Measurements from ENCODE around the gene EIF4EBP3. TPM values are rescaled to one million over a fixed set of nuclear protein-coding genes. Genes with fewer than 3 reads are reported as not detected.

EIF4EBP3 gene
- total RNA-seq, 1 experiment from 2014 or later = 7.7 TPM

- no peak overlapping the region for H4K8ac ChIP-seq (replicated peaks; ENCODE audit: insufficient read length, low read depth, low read length)
- Mint-ChIP-seq H3K36me3 (ENCODE audit: insufficient read depth in 1 of 3, low read depth in 3 of 3) (peaks cover 9 to 33% (median 22%) of the 10 kb centered on the region in 3 experiments), H3K4me1 (peaks cover 6 to 10% of the 10 kb centered on the region in 2 experiments; a peak in 3 of 4 replicates), H3K27ac (no peak overlapping the region), H3K9me3 (no peaks in the 10 kb centered on the region; a peak in 2 of 5 replicates), H3K27me3 (ENCODE audit: low read depth) (no peaks in the 10 kb centered on the region), H3K4me3 (no peak overlapping the region)
- no peaks in the 10 kb centered on the region for H3K27me3 ChIP-seq (ENCODE audit: insufficient read depth, low read length)
- no peak overlapping the region for H2BK12ac ChIP-seq (ENCODE audit: insufficient read length, low read depth, low read length)
- no peak overlapping the region for H2BK120ac ChIP-seq (ENCODE audit: low read depth, low read length, poor library complexity, severe bottlenecking)
- no peak for DNase-seq
- TF ChIP-seq, protein P1, sequence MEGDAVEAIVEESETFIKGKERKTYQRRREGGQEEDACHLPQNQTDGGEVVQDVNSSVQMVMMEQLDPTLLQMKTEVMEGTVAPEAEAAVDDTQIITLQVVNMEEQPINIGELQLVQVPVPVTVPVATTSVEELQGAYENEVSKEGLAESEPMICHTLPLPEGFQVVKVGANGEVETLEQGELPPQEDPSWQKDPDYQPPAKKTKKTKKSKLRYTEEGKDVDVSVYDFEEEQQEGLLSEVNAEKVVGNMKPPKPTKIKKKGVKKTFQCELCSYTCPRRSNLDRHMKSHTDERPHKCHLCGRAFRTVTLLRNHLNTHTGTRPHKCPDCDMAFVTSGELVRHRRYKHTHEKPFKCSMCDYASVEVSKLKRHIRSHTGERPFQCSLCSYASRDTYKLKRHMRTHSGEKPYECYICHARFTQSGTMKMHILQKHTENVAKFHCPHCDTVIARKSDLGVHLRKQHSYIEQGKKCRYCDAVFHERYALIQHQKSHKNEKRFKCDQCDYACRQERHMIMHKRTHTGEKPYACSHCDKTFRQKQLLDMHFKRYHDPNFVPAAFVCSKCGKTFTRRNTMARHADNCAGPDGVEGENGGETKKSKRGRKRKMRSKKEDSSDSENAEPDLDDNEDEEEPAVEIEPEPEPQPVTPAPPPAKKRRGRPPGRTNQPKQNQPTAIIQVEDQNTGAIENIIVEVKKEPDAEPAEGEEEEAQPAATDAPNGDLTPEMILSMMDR (conservative IDR thresholded peaks at IDR 0.05) = no peak
- no peak overlapping the region for H2BK15ac ChIP-seq (ENCODE audit: low read depth, low read length)
- H2BK5ac ChIP-seq (ENCODE audit: insufficient read length, low read length) = no peak overlapping the region
- H3K23ac ChIP-seq (ENCODE audit: insufficient read length, low read depth, low read length) = no peak overlapping the region
- no CpG with 5 or more reads among the region's 4 CpGs for WGBS (ENCODE audit: extremely low coverage, insufficient read length, low lambda C conversion rate)
- H4K91ac ChIP-seq (ENCODE audit: insufficient read length, low read depth, low read length) = no peak overlapping the region
- H4K20me1 ChIP-seq (ENCODE audit: control insufficient read depth, insufficient read depth, insufficient read length) = no peaks in the 10 kb centered on the region
- H3K18ac ChIP-seq (ENCODE audit: insufficient read length, low read depth, low read length) = no peak overlapping the region
- no peak overlapping the region for H3K4ac ChIP-seq (ENCODE audit: low read depth, low read length)
- H3K9me3 ChIP-seq (ENCODE audit: control insufficient read depth, low read depth, low read length) = no peaks in the 10 kb centered on the region
- no peak overlapping the region for H2BK20ac ChIP-seq (ENCODE audit: low read depth, low read length, poor library complexity, severe bottlenecking)
- H3K23me2 ChIP-seq (ENCODE audit: insufficient read length, low read depth, low read length, poor library complexity, severe bottlenecking) = peaks cover 6% of the 10 kb centered on the region
- H3K56ac ChIP-seq (ENCODE audit: insufficient read length, low read depth, low read length) = no peak overlapping the region
- no peaks in the 10 kb centered on the region for H3K79me1 ChIP-seq (ENCODE audit: insufficient read depth, low read depth, low read length, poor library complexity, severe bottlenecking)
- no peaks in the 10 kb centered on the region for H3K79me2 ChIP-seq (ENCODE audit: insufficient read depth, low read length)
- no peak overlapping the region for H3K9ac ChIP-seq (ENCODE audit: extremely low read depth, insufficient read length, low read length)
- no peak overlapping the region for H2AK5ac ChIP-seq (ENCODE audit: insufficient read length, low read length)
- 0 out of 2 replicates have a peak, but pooled peaks cover 2% of the 10 kb centered on the region for H3K4me1 ChIP-seq (ENCODE audit: insufficient read depth, low read length)
- no peak overlapping the region for H4K5ac ChIP-seq (ENCODE audit: insufficient read length, low read depth, low read length)
- H3T11ph ChIP-seq (ENCODE audit: low read length) = no peak overlapping the region
- H2AFZ ChIP-seq (ENCODE audit: low read length) = no peak overlapping the region
- H3K14ac ChIP-seq (ENCODE audit: insufficient read depth, low read length) = no peak overlapping the region
- H3K27ac ChIP-seq (ENCODE audit: insufficient read length, low read depth, low read length) = no peak overlapping the region
- H3K4me2 ChIP-seq (ENCODE audit: insufficient read depth, insufficient read length, low read length) = no peak overlapping the region
Observed at GRCh38 chr5:140569197-140569596, 21.7 kb downstream of the EIF4EBP3 start.
